Prostate gland (tissue), 2 donors: ENCODE data around the gene RASSF10. TPM values are rescaled to one million over a fixed set of nuclear protein-coding genes. Genes with fewer than 3 reads are reported as not detected.

Experiments used
- DNase-seq: peaks from one replicate; pipeline ENCODE4 v3.0.0-alpha.2; 2019; ENCODE audit warnings: low spot score
- H3K27ac ChIP-seq, 2 donors: fragments of 200-600 bp; sonication (generic); 2 replicates each; pipeline ENCODE4 v1.5.1; 2017 to 2019
- H3K27me3 ChIP-seq: fragments of 200-600 bp; sonication (generic); replicated peaks from 2 replicates; pipeline ENCODE4 v1.5.1; 2019; ENCODE audit not compliant: insufficient read depth
- H3K36me3 ChIP-seq, 2 donors: fragments of 200-600 bp; sonication (generic); 1 replicate in 1 of 2; 2 replicates in 1 of 2; pipeline versions ENCODE4 v1.5.1 to v1.8.1; 2017 to 2019
- H3K4me1 ChIP-seq: fragments of 200-600 bp; sonication (generic); replicated peaks from 2 replicates; pipeline ENCODE4 v1.5.1; 2019
- H3K4me3 ChIP-seq, 2 donors: fragments of 200-600 bp; sonication (generic); 2 replicates each; pipeline ENCODE4 v1.5.1; 2017 to 2019
- H3K9me3 ChIP-seq: fragments of 200-600 bp; sonication (generic); 2 replicates; pipeline ENCODE4 v1.5.1; 2017
- CTCF ChIP-seq, 4 experiments: fragments of 200-600 bp in 2 of 4; fragments of 450-650 bp in 2 of 4; sonication (generic) in 2 of 4; IDR thresholded peaks; 1 replicate in 3 of 4; 2 replicates in 1 of 4; pipeline ENCODE4 v1.5.1; 2016 to 2019; ENCODE audit warnings: antibody characterized with exemption in 4 of 4, mild to moderate bottlenecking in 2 of 4, moderate library complexity in 2 of 4
- POLR2A ChIP-seq: fragments of 450-650 bp; IDR thresholded peaks from one replicate; pipeline ENCODE4 v1.6.1; 2016; ENCODE audit warnings: antibody characterized with exemption, mild to moderate bottlenecking
- POLR2AphosphoS5 ChIP-seq: sonication (generic); formaldehyde crosslinking; IDR thresholded peaks from one replicate; pipeline ENCODE4 v1.6.1; 2017; ENCODE audit warnings: antibody characterized with exemption
- WGBS: methylation state at CpG from one replicate; pipeline ENCODE4 v1.1.5; 2018; 5-methylcytosine and 5-hydroxymethylcytosine counted together
- intact Hi-C: fragments of 100-400 bp; cut with DNase I; formaldehyde crosslinking; loops from one replicate; pipeline ENCODE4 v1.14.2; 2022
- total RNA-seq, 2 donors: library from RNA; depleted of rRNA; stranded (reverse); fragments of >200 nt; gene quantifications; one replicate each; pipeline ENCODE4 v1.1.0, GENCODE V29; 2016

The RASSF10 gene
- total RNA-seq, 2 donors from 2014 or later = 2.7 to 3.3 TPM

DNA sequence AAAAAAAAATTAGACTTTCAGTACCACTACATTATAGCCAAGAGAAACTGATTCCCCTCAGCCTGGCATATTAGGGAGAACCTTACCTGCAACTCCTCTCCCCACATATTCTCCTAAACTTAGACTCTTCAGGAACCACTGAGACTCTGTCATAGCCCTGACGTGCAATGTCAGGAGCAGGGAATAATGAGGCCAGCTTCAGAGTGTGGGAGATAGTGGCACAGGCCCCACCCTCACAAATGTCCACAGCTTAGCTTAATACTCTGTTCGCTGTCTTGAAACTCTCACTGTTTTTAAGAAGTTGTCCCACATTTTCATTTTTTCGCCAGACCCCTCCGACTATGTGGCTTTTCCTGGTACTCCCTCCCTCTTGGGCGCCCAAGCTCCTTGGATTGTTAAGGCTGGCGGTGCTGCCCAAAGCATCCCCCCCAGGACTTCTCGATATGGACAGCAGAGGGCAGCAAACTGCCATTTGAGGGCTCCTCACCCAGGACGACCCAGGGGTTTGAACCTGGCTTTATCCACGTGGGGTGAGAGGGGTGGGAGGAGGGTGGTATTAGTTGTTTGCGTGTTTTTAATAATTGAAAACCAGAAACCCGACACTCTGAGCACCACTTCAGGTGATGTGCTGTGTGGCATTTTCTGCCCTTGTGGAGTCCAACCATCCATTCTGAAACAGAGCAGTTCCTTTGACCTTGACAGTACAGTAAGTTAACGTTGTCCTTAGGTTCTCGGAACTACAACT is 45.2 kb upstream of the RASSF10 start:
- DNase-seq = peak; percentile 61
- no peak overlapping the region for H3K4me3 ChIP-seq
- H3K4me1 ChIP-seq = no peaks in the 10 kb centered on the region
- no peak overlapping the region for H3K27ac ChIP-seq
- TF ChIP-seq CTCF (IDR thresholded peaks at IDR 0.05) (peak; percentile 63 to 91 (median 84)), POLR2A (no peak)
- no peaks in the 10 kb centered on the region for H3K36me3 ChIP-seq
- intact Hi-C loops = loop anchor here (5.0 to 10.0 kb wide), 2 partner anchors 218 to 381 kb away; no protein-coding TSS in a partner anchor
- H3K27me3 ChIP-seq = no peaks in the 10 kb centered on the region
- WGBS = 22% methylated on average over 13 of the region's 13 CpGs
- H3K9me3 ChIP-seq = no peaks in the 10 kb centered on the region

DNA sequence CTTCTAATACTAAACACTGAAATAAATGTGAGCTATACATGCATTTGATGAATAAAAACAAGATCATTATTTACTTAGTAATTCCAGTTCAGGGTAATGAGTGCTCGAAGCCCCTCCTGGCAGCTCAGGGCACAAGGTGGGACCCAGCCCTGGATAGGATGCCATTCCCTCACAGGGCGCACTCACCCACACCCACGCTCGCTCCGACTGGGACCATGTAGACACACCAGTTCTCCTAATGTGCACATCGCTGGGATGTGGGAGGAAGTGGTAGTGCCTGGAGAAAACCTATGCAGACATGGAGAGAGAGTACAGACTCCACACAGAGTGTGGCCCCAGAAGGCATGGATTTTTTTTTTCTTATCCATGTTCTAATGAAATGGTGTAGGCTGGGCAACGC is 44.5 kb upstream of the RASSF10 start:
- Histone ChIP-seq H3K36me3 (no peaks in the 10 kb centered on the region), H3K4me1 (no peaks in the 10 kb centered on the region), H3K4me3 (no peak overlapping the region), H3K9me3 (no peaks in the 10 kb centered on the region), H3K27ac (no peak overlapping the region), H3K27me3 (no peaks in the 10 kb centered on the region)
- TF ChIP-seq POLR2AphosphoS5 (no peak), CTCF (IDR thresholded peaks at IDR 0.05) (no peak)
- 93% methylated on average over 7 of the region's 7 CpGs for WGBS
- intact Hi-C loops = loop anchor here (5.0 to 10.0 kb wide), 2 partner anchors 218 to 380 kb away; no protein-coding TSS in a partner anchor
- no peak for DNase-seq

DNA sequence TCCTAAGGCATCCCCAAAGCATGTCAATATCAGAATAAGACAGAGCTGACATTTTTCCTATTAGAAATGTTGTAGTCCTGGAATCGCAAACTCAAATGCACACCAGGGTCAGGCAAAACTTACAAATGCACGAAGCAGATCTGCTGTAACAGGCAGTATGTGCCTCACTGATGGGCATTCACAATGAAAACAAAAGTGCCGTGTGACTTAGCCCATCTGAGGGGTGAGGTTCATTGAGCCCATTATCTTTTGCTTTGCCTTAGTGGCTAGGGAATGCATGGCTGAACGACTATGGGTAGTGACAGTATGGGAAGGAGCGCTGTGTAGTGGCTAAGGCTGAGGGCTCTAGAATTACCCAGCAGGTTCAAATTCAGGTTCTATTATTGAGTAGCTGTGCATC is 43.1 kb upstream of the RASSF10 start:
- DNase-seq = no peak
- Histone ChIP-seq H3K9me3 (no peaks in the 10 kb centered on the region), H3K27ac (no peak overlapping the region), H3K4me1 (no peaks in the 10 kb centered on the region), H3K27me3 (no peaks in the 10 kb centered on the region), H3K4me3 (no peak overlapping the region), H3K36me3 (no peaks in the 10 kb centered on the region)
- 92% methylated on average over 5 of the region's 5 CpGs for WGBS
- TF ChIP-seq CTCF (IDR thresholded peaks at IDR 0.05) (no peak), POLR2AphosphoS5 (no peak), POLR2A (no peak)
- intact Hi-C loops = loop anchor here (10.0 kb wide), 1 partner anchor 379 kb away; no protein-coding TSS in a partner anchor

- Histone ChIP-seq H3K27me3 (no peaks in the 10 kb centered on the region), H3K9me3 (no peaks in the 10 kb centered on the region), H3K4me3 (no peak overlapping the region), H3K36me3 (no peaks in the 10 kb centered on the region), H3K27ac (no peak overlapping the region), H3K4me1 (no peaks in the 10 kb centered on the region)
- TF ChIP-seq CTCF (IDR thresholded peaks at IDR 0.05) (no peak), POLR2AphosphoS5 (no peak), POLR2A (no peak)
- intact Hi-C loops = loop anchor here (10.0 kb wide), 1 partner anchor 377 kb away; no protein-coding TSS in a partner anchor
- no peak for DNase-seq
- 69% methylated on average over 1 of the region's 1 CpG for WGBS
Observed at GRCh38 chr11:12968101-12968500, 41.0 kb upstream of the RASSF10 start.

- no peak for DNase-seq
- no peak overlapping the region for H3K27ac ChIP-seq
- no peak overlapping the region for H3K4me3 ChIP-seq
- no peaks in the 10 kb centered on the region for H3K4me1 ChIP-seq
- no peaks in the 10 kb centered on the region for H3K36me3 ChIP-seq
- 52% methylated on average over 6 of the region's 6 CpGs for WGBS
- H3K9me3 ChIP-seq = no peaks in the 10 kb centered on the region
- intact Hi-C loops = loop anchor here (10.0 kb wide), 1 partner anchor 376 kb away; no protein-coding TSS in a partner anchor
- H3K27me3 ChIP-seq = no peaks in the 10 kb centered on the region
- no peak for TF ChIP-seq POLR2A
- no peak for TF ChIP-seq POLR2AphosphoS5
- no peak for TF ChIP-seq CTCF (IDR thresholded peaks at IDR 0.05)
Observed at GRCh38 chr11:12968826-12969225, 40.3 kb upstream of the RASSF10 start.
